Measurements from ENCODE around the gene ADCK2. TPM values are rescaled to one million over a fixed set of nuclear protein-coding genes. Genes with fewer than 3 reads are reported as not detected.
"Not testable (repeated sequence)": the region's sequence is repeated elsewhere in the genome, so short reads cannot be mapped to it uniquely, and the experiment has no call there.

Gene ADCK2
- total RNA-seq, 4 donors from 2014 or later, result 48.0 to 65.9 (median 57.0) TPM

DNA sequence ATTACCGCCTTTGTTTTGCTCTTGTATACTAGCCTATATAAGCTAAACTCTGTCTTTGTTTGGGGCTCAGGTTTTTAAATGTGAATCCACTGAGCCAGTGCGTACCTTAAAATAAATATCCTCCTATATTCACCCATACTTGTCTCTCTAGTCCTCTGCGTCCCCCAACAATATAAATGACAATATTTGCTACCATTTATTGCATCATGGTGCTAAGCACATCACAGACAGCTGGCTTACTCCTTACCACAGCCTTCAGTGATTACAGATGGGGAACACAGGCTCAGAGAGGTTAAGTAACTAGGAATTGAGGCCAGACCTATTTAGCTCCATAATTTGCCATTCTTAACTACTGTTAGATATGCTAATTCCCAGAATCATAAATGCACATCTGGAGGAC is 3.4 kb upstream of the ADCK2 start:
- H3K4me3 ChIP-seq (ENCODE audit: low read depth, poor library complexity, severe bottlenecking), result no peak overlapping the region
- no peak for TF ChIP-seq POLR2A (IDR thresholded peaks at IDR 0.05)
- WGBS, 2 donors, result 88 to 91% methylated on average over 3 of the region's 3 CpGs
- no peak for DNase-seq (ENCODE audit: low spot score in 2 of 2)
- intact Hi-C loops (cut with DNase I; ENCODE audit: low total_unique reads), result no loop called here

DNA sequence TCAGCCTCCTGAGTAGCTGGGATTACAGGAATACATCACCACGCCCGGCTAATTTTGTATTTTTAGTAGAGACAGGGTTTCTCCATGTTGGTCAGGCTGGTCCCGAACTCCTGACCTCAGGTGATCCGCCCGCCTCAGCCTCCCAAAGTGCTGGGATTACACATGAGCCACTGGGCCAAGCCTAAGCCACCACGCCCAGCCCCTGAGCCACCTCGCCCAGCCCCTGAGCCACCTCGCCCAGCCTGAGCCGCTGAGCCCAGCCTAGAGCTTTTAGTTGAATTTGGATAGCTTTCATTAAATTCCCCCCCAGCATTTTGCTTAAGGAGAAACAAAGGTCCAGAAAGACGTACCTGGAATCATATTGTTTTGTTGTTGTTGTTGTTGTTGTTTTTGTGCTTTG is 2.9 kb upstream of the ADCK2 start:
- 67 to 76% methylated on average over 10 of the region's 10 CpGs for WGBS, 2 donors
- DNase-seq (ENCODE audit: low spot score in 2 of 2); intact Hi-C loops (cut with DNase I; ENCODE audit: low total_unique reads); H3K4me3 ChIP-seq (ENCODE audit: low read depth, poor library complexity, severe bottlenecking): not testable (repeated sequence)

DNA sequence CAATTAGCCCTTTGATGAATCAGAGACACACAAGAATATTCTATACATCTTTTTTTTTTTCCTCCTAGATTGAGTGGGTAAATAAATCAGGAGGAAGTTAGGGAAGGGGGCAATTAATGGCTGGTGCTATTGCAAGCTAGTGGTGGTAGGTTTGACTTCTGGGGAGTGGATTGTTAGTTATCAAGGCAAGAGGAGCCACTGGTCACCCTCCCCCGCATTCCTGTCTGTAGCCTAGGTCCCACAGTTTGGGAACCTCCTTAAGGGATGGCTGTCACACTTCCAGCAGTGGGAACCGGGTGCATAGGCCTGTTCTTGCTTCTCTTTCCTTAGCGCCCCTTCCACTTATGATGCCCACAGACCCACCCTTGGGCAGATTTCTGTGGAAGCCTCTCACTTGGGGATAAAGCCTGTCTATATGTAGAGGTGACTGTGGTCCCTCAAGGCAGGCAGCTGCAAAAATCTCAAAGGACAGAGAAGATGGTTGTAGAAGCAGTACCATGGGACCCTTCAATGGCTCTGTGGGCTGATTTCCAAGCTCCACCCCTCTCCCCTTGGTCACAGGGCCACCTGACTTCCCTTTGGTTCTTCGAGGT is 2.3 kb upstream of the ADCK2 start:
- H3K4me3 ChIP-seq (ENCODE audit: low read depth, poor library complexity, severe bottlenecking), result no peak overlapping the region
- WGBS, 2 donors, result 60 to 64% methylated on average over 4 of the region's 4 CpGs
- no peak for DNase-seq (ENCODE audit: low spot score in 2 of 2)
- TF ChIP-seq POLR2A (IDR thresholded peaks at IDR 0.05), result no peak
- TF ChIP-seq CTCF (IDR thresholded peaks at IDR 0.05), result no peak
- intact Hi-C loops (cut with DNase I; ENCODE audit: low total_unique reads), result no loop called here

DNA sequence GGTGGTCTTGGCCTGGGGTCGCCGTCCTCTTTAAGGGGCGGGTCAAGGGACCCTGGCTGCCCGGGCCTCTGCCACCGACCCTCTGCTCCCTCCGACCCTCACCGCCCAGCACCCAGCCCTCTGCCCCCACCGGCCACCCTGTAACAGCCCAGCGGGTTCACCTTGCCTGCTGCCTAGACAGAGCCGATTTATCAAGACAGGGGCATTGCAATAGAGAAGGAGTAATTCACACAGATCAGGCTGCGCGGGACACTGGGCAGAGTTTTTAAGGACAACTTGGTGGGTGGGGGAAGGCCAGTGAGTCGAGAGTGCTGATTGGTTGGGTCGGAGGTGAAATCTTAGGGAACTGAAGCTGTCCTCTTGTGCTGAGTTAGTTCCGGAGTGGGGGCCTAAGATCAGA is 779 bp upstream of the ADCK2 start:
- intact Hi-C loops (cut with DNase I; ENCODE audit: low total_unique reads), result no loop called here
- no peak for TF ChIP-seq POLR2A (IDR thresholded peaks at IDR 0.05)
- no peak for TF ChIP-seq CTCF (IDR thresholded peaks at IDR 0.05)
- H3K4me3 ChIP-seq (ENCODE audit: low read depth, poor library complexity, severe bottlenecking), result no peak overlapping the region
- DNase-seq (ENCODE audit: low spot score in 2 of 2), result no peak
- WGBS, 2 donors, result 80 to 82% methylated on average over 15 of the region's 15 CpGs

GRCh38 chr7:140673063-140673773 is 473 bp downstream of the ADCK2 start:
- TF ChIP-seq POLR2A (IDR thresholded peaks at IDR 0.05) (no peak), CTCF (IDR thresholded peaks at IDR 0.05) (no peak)
- H3K4me3 ChIP-seq (ENCODE audit: low read depth, poor library complexity, severe bottlenecking), result peak overlapping the region; percentile 87
- intact Hi-C loops (cut with DNase I; ENCODE audit: low total_unique reads), result no loop called here
- peak; percentile 45 to 92 for DNase-seq (ENCODE audit: low spot score in 2 of 2)
- WGBS, 2 donors, result 0 to 2% methylated on average over 9 to 47 of the region's 72 CpGs

- no peak for TF ChIP-seq POLR2A (IDR thresholded peaks at IDR 0.05)
- no peak for TF ChIP-seq CTCF (IDR thresholded peaks at IDR 0.05)
- WGBS, 2 donors, result 16 to 18% methylated on average over 18 of the region's 18 CpGs
- no peak for DNase-seq (ENCODE audit: low spot score in 2 of 2)
- intact Hi-C loops (cut with DNase I; ENCODE audit: low total_unique reads), result no loop called here
- peak overlapping the region; percentile 87 for H3K4me3 ChIP-seq (ENCODE audit: low read depth, poor library complexity, severe bottlenecking)
Measured at GRCh38 chr7:140673774-140674155, 1.0 kb downstream of the ADCK2 start.

GRCh38 chr7:140674356-140674800 is 1.6 kb downstream of the ADCK2 start:
- intact Hi-C loops (cut with DNase I; ENCODE audit: low total_unique reads), result no loop called here
- no peak for DNase-seq (ENCODE audit: low spot score in 2 of 2)
- H3K4me3 ChIP-seq (ENCODE audit: low read depth, poor library complexity, severe bottlenecking), result no peak overlapping the region
- 62 to 63% methylated on average over 5 of the region's 5 CpGs for WGBS, 2 donors
- TF ChIP-seq CTCF (IDR thresholded peaks at IDR 0.05) (no peak), POLR2A (IDR thresholded peaks at IDR 0.05) (no peak)
